Smooth muscle cell of the umbilical artery (primary cell): Measurements from ENCODE around the gene CCDC17. TPM values are rescaled to one million over a fixed set of nuclear protein-coding genes. Genes with fewer than 3 reads are reported as not detected.

ENCODE experiments used
- total RNA-seq: library from RNA; depleted of rRNA; stranded (reverse); fragments of >200 nt; gene quantifications from 2 replicates; pipeline ENCODE4 v1.2.3, GENCODE V29; 2014

The CCDC17 gene
- 0.30 and 0.78 TPM in 2 replicates for total RNA-seq

GRCh38 chr1:45623972-45624371, at the start of gene CCDC17:
CCDC17 (minus strand) TSS chr1:45624054; CDS start chr1:45623909, 145 bp downstream.

GRCh38 chr1:45583666-45584350, 40.0 kb downstream of the CCDC17 start, which contains the start of gene NASP:
NASP (plus strand) TSS chr1:45584041; CDS start chr1:45584147, 106 bp downstream.

Other genes starting within 250 kb of the CCDC17 start
- gene TESK2, start 132.9 kb downstream of the CCDC17 start, total RNA-seq, result 0.60 and 0.89 TPM in 2 replicates
- 0.28 and 0.30 TPM in 2 replicates for gene CCDC163, start 124.0 kb downstream of the CCDC17 start, total RNA-seq
- 1.5 and 1.9 TPM in 2 replicates for gene MMACHC, start 123.8 kb downstream of the CCDC17 start, total RNA-seq
- 498 and 520 TPM in 2 replicates for gene PRDX1, start 102.2 kb downstream of the CCDC17 start, total RNA-seq
- gene AKR1A1, start 73.2 kb downstream of the CCDC17 start, total RNA-seq, result 103 and 145 TPM in 2 replicates
- 27.0 and 38.8 TPM in 2 replicates for gene NASP, start 40.0 kb downstream of the CCDC17 start, total RNA-seq
- gene GPBP1L1, start 62.5 kb upstream of the CCDC17 start, total RNA-seq, result 84.0 and 106 TPM in 2 replicates
- gene TMEM69, start 64.1 kb upstream of the CCDC17 start, total RNA-seq, result 7.7 and 11.8 TPM in 2 replicates
- gene IPP, start 126.6 kb upstream of the CCDC17 start, total RNA-seq, result 16.0 and 18.4 TPM in 2 replicates
- gene MAST2, start 179.6 kb upstream of the CCDC17 start, total RNA-seq, result 22.0 and 42.8 TPM in 2 replicates